Left kidney (tissue), 2 donors: ENCODE results near the gene ITGA3. TPM values are rescaled to one million over a fixed set of nuclear protein-coding genes. Genes with fewer than 3 reads are reported as not detected.

Experiments
- DNase-seq: peaks from one replicate; pipeline ENCODE4 v3.0.0-alpha.2; 2013
- polyA plus RNA-seq: library from polyadenylated mRNA; unstranded; fragments of 120-200 nt; gene quantifications from one replicate; pipeline ENCODE4 v1.2.1, GENCODE V29; 2013; ENCODE audit not compliant: insufficient read length

The ITGA3 gene
- polyA plus RNA-seq, 1 donor: 97.3 TPM

DNA sequence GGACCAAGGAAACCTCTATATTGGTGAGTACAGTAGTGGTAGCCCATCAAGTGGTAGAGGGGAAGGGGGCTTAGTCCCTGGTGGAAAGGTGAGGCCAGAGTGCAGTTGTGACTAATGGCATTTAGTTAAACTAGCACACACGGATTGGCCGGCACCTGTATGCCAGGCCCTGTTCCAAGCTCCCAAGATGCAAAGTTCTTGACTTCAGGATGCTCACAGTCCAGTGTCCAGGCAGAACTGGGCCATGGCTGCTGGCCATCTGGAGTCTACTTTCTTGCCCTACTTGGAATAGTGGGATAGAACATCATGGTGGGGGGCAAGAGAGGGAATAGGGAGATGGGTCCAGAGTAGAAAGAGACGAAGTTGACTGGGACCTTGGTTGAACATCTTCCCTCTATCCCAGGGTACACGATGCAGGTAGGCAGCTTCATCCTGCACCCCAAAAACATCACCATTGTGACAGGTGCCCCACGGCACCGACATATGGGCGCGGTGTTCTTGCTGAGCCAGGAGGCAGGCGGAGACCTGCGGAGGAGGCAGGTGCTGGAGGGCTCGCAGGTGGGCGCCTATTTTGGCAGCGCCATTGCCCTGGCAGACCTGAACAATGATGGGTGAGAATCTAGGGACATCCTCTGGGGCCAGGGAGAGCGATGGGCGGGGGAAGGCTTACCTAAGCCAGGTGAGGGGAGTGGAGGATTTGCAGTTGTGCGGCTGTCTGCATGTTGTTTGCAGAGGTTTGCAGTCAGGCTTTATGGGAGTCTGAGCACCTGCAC lies 15.2 kb downstream of the ITGA3 start:
- DNase-seq: no peak

DNA sequence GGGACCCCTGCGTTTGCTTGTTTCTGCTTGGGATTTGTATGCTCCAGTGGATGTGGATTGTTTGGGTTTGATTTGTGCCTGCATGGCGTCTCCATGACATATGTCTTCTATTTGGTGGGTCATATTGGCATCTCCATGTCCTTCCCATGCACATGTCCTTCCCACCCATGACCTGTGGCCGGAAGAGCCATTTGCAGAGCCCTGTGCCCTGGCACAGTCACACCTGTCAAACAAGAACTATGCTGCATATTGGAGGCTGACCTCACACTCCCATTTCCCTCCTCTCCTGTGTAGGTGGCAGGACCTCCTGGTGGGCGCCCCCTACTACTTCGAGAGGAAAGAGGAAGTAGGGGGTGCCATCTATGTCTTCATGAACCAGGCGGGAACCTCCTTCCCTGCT lies 15.8 kb downstream of the ITGA3 start:
- no peak for DNase-seq

DNA sequence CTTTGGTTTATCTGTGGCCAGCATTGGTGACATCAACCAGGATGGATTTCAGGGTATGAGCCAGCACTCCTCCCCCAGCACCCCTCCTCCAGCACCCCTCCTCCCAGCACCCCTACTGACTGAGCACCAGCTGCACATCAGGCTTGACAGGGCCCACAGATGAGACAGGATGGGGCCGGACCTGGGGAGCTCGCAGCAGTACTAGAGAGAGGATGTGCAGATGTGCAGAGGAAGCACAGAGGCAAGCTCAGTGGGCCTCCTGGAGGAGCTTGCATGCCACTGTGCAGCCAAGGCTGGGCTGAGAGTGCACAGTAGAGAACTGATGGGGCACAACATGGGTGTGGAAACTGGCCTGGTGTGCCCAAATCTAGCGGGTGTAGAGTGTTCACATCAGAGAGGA lies 16.2 kb downstream of the ITGA3 start:
- DNase-seq: no peak

DNA sequence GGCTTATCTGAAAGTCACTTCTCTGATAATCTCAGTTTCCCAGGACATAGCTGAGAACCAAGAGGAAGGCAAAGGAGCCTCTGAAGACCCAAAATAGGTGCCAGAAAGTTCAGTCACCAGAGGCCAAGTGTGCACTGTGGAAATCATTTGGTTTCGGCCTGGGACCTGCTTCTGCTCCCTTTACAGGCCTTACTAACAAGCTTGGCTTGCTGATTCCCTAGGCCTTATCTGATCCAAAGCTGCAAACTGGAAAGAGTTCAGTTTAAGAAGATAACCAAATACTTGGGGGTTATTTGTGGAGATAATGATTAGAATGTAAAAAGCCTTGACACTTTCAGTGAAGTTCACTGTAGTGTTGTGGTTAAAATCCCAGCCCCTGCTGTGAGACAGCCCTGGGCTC lies 17.0 kb downstream of the ITGA3 start:
- no peak for DNase-seq

DNA sequence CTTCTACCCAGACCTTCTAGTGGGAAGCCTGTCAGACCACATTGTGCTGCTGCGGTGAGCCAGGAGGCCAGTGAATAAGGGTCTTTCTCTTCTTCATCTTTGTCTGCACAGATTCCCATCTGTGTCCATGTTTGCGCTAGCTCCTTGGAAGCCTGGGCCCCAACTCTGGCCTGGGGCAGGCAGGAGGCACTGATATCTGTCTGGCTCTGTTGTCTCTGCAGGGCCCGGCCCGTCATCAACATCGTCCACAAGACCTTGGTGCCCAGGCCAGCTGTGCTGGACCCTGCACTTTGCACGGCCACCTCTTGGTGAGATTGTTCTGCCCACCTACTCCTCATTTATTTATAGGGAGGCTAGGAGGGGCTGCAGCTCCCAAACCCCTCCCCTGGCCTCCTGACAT lies 18.3 kb downstream of the ITGA3 start:
- DNase-seq: no peak

DNA sequence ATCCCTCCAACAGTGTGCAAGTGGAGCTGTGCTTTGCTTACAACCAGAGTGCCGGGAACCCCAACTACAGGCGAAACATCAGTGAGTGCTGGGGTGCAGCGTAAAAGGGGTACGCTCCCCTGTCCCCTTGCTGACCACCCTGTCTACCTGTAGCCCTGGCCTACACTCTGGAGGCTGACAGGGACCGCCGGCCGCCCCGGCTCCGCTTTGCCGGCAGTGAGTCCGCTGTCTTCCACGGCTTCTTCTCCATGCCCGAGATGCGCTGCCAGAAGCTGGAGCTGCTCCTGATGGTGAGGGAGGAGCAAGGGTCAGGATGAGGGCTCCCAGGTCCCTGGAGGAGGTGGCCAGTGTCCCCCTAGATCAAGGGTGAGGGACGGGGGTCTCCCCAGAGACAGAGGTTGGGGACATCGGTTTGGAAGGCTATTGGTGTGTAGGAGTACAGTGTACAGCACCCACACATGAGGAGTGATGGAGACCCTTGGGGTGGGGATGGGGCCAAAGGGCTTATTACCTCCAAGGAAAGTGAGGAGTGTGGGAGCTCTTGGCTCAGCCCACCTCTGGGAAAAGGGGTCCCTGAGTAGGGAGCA lies 19.6 kb downstream of the ITGA3 start:
- DNase-seq: no peak

DNA sequence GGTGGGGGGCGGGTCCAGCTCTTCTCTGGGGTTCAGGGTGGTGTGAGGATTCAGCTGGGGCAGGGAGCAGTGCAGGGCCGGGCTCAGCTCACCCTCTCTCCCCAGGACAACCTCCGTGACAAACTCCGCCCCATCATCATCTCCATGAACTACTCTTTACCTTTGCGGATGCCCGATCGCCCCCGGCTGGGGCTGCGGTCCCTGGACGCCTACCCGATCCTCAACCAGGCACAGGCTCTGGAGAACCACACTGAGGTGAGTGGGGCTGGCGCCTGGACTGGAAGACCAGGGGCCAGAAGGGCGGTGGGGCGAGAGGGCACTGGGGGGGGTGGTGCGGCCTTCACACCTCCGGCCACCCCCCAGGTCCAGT lies 20.3 kb downstream of the ITGA3 start:
- no peak for DNase-seq

DNA sequence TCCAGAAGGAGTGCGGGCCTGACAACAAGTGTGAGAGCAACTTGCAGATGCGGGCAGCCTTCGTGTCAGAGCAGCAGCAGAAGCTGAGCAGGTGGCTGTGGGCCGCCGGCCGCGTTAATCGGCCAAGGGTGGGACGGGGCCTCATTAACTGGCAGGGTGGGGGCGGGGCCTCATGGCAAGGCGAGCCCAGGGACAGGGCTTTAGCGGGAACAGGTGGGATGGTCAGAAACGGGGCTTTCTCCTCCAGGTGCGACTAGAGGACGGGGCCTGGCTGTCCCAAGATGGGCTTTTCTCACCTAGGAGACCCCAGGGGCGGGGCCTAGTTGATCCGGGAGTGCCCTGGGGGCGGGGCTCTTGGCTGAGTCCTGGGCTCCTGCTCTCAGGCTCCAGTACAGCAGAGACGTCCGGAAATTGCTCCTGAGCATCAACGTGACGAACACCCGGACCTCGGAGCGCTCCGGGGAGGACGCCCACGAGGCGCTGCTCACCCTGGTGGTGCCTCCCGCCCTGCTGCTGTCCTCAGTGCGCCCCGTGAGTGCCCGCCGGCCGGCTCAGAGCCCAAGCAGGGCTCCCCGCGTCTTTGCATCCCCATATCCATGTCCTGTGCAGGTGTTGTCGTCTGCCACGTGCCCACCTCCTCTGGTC lies 20.8 kb downstream of the ITGA3 start:
- peak; percentile 28 for DNase-seq

DNA sequence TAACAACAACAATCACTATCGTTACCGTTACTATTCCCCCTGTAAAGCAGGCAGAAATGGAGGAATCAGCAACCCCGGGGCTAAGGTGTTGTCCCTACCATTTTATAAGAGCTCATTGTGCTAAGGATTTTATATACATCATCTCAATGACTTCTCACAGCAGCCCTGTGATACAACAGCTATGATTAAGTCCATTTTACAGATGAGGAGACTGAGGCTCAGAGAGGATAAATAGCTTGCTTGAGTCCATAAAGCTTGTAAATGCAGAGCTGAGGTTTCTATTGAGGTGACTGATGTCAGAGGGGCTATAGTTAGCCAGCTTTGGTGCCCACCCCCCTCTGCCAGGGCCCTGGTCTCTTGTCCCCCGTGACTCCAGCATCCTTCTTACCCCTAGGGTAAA lies 22.5 kb downstream of the ITGA3 start:
- DNase-seq: no peak

DNA sequence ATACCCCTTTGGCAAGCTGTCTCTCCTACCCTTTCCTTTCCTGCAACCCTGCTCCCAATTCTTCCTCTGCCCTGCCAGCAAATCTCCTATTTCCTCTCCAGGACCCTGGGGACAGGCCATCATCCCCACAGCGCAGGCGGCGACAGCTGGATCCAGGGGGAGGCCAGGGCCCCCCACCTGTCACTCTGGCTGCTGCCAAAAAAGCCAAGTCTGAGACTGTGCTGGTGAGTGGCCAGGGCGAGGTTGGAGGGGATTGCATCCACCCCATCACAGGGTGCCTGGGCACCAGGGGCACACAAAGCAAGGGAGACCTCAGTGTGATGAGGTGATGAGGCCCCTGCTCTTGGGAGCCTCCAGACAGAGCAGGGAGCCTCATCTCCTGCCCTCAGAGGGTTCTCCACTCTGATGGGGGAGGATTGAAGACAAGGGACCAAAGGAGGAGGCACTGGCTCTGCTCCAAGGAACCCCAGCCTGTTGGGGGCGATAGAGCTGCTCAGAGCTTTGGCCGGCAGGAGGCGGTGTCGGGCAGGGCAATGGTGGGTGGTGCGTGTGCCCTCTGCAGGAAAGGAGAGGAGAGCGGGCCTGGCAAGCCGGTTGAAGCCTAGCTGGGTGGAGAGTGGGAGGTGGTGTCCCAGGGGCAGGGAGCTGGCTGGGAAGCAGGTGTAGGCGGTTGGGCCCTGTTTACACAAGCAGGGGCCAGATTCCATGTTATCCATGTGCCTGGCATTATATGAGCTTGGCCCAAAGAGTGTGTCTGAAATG lies 23.6 kb downstream of the ITGA3 start:
- no peak for DNase-seq

DNA sequence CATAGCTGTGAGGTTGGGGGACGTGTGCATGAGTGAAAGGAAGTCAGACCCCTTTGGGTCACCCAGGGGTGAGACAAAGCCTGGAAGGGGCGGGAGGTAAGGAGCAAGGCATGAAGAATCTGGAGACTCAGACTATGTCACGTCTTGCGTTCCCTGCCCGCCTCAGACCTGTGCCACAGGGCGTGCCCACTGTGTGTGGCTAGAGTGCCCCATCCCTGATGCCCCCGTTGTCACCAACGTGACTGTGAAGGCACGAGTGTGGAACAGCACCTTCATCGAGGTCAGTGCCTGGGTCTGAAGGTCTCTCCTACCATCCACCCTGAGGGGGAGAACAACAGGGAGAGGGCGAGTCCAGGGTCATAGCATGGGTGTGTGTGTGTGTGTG lies 24.2 kb downstream of the ITGA3 start:
- no peak for DNase-seq

DNA sequence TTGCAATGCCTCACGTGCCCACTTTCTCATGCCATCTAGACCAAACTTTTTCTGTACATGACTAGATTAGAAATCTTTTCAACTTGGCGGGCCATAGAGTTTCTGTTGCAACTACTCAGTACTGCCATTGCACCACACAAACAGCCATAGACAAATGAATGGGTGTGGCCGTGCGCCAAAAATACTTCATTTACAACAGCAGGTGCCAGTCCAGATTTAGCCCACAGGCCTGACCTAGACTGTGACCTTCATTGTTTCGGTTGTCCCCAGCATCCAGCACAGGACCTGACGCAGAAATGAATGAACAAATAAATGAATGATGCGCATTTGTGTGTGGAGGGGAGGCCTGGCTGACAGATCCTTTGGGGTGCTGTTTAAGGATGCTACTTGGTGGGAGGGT lies 24.9 kb downstream of the ITGA3 start:
- DNase-seq: no peak

DNA sequence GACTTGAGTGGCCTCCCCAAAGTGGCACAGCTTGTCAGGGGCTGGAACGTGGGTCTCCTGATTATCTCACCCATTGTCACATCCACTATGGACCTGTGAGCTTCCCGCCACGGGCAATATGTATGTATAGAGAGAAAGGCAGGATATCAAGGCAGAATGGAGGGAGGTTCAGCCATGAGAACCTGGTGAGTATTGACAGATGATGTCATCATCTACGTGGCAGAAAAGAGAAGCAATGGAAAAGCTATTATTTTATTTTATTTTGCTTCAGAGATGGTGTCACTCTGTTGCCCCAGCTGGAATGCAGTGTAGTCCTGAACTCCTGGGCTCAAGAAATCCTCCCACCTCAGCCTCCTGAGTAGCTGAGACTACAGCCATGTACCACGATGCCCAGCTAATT lies 25.8 kb downstream of the ITGA3 start:
- no peak for DNase-seq

DNA sequence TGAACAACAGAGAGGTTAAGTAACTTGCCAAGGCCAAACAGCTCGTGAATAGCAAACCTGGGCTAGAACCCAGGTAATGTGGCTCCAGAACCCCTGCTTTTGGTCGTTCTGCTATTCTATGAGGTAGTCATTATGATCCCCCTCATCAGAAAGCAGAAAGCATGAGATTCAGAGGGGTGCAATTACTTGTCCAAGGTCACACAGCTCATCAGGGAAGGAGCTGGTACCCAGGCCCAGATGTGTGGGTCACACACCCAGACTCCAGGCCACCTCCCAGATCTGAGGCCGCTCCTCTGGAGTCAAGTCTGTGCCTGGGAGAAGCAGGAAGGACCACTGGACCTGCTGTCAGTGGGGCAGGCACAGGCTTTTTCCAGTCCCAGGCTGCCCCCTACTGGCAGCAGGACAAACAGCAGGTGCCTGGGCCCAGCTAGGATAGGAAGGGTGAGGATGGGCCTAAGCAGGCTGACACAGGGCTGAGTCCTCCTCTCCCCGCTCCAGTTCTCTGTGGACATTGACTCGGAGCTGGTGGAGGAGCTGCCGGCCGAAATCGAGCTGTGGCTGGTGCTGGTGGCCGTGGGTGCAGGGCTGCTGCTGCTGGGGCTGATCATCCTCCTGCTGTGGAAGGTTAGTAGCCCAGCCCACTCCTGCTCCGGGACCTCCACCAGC lies 31.5 kb downstream of the ITGA3 start:
- DNase-seq: peak; percentile 45

DNA sequence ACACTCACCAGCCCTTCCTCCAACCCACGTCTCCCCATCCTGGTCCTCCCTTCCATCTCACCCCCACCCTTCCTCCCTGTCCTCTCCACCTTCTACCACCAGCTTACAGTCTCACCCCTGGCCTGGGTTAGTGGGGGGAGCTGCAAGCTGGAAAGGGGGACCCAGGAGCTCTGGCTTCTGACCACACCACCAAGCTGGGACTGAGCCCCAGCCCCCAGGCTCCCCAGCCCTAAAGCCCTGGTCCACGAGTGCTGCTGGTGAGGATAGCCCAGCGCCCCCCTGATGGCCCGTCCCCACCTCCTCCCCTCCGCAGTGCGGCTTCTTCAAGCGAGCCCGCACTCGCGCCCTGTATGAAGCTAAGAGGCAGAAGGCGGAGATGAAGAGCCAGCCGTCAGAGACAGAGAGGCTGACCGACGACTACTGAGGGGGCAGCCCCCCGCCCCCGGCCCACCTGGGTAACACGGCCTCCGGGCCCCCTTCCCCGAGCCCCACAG lies 32.0 kb downstream of the ITGA3 start:
- no peak for DNase-seq

DNA sequence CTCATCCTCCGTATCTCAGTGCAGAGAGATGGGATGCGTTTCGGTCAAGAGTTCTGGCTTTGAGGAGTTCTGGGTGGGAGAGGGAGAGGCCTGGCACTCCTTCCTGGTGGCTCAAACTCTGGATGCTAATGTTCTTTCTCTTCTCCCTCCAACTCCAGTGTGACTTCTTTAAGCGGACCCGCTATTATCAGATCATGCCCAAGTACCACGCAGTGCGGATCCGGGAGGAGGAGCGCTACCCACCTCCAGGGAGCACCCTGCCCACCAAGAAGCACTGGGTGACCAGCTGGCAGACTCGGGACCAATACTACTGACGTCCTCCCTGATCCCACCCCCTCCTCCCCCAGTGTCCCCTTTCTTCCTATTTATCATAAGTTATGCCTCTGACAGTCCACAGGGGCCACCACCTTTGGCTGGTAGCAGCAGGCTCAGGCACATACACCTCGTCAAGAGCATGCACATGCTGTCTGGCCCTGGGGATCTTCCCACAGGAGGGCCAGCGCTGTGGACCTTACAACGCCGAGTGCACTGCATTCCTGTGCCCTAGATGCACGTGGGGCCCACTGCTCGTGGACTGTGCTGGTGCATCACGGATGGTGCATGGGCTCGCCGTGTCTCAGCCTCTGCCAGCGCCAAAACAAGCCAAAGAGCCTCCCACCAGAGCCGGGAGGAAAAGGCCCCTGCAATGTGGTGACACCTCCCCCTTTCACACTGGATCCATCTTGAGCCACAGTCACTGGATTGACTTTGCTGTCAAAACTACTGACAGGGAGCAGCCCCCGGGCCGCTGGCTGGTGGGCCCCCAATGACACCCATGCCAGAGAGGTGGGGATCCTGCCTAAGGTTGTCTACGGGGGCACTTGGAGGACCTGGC lies 33.3 kb downstream of the ITGA3 start:
- no peak for DNase-seq

DNA sequence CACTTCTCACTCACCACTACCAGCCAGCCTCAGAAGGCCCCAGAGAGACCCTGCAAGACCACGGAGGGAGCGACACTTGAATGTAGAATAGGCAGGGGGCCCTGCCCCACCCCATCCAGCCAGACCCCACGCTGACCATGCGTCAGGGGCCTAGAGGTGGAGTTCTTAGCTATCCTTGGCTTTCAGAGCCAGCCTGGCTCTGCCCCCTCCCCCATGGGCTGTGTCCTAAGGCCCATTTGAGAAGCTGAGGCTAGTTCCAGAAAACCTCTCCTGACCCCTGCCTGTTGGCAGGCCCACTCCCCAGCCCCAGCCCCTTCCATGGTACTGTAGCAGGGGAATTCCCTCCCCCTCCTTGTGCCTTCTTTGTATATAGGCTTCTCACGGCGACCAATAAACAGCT lies 34.2 kb downstream of the ITGA3 start:
- DNase-seq: no peak

DNA sequence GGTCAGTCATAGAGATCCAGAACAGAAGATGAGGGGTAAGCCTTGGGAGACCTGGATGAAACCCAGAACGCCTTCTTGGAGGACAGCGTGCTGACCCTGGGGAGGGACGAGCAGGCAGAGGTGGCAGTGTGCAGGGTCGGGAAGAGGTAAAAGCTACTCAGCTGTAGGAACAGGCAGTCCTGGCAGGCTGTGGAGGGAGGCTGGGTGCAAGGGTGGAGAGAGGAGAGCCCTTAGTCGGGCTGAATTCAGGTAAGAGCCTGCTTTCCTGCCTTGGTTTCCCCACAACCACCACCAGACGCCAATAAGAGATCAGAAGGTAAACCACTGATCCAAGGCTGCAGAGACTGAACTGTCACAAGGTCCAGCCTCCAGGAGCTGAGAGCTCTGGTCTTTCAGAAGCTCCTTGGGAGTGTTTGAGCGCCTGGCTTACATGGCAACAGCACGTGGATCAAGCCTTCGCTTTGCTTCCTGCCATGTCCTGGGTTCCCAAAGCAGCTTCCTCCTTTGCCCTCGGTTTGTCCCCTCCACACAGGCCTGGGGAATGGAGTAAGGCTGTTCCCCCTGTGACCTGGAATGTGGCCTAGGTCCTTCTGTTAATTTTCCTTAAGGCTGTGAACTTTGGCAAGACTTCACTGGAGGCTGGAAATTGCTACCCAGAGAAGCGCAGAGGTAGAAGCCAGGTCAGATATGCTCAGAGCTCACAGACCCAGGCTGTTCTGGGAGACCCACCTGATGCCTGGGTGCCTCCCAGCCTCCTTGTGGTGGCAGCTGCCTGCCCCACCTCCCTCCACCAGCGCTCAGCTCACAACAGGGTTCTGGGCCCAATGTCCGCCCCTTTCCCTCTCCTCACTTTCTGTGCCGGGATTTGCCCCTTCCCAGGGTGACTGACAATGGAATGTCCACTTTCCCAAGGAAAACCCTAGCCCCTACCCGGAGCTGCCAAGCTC lies 35.3 kb downstream of the ITGA3 start:
- no peak for DNase-seq

DNA sequence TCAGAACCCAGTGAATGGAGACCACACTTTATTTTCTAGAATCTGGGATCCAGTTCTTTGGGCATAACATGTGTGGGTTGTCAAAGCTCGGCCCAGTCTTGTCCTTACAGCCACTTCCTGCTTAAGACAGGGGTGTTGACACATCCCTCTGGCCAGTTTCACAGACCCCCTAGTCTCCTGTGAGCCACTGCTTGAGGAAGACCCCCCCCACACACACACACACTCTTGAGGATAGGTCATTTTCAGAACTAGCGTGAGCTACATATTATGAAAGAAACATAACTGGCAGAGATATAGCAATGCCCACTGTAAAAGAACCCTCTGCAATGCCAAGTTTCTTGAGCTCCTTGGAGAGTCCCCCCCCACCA lies 36.0 kb downstream of the ITGA3 start:
- no peak for DNase-seq

DNA sequence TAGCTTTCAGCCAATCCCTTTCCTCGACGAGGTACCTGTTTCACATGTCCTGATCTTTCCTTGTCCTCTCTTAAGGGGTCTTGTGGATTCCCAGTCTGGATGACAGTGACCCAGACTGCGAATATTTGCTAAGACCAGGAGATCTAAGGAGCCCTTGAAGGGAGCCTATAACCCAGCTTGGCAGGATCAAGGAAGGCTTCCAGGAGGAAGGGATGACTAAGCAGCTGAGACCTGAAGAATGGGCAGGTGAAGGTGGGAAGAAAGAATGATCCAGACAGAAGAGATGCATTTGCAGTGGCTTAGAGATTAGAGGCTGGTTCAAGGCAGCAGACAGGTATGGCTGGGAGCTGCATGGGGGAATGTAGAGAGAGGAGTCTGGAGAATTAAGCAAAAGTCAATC lies 37.3 kb downstream of the ITGA3 start:
- DNase-seq: no peak
